Activated CD8-positive, alpha-beta memory T cell treated with anti-CD3 and anti-CD28 coated beads, Interleukin-2, amount 50 U/mL, for 24 hours (primary cell): ENCODE results near the gene DPPA4.

Source experiments
- DNase-seq: peaks from one replicate; pipeline ENCODE4 v3.0.0-alpha.2; 2020; ENCODE audit errors: extremely low read depth

DPPA4 gene

DNA sequence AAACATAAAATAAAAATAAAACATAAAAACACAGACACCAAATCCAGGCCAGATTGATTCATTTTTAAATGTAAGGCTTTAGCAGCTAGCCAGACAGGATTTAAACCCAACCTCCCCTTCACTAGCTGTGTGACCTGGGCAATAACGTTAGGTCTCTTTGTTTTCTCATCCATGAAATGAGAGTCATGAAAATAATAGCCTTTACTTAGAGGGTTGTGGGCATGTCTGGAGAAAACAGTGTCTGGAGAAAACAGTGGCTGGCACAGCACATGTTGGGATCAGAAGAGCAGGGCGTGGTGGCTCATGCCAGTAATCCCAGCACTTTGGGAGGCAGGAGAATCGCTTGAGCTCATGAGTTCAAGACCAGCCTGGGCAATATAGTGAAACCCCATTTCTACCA is 1.9 kb upstream of the DPPA4 start:
- DNase-seq: no peak

DNA sequence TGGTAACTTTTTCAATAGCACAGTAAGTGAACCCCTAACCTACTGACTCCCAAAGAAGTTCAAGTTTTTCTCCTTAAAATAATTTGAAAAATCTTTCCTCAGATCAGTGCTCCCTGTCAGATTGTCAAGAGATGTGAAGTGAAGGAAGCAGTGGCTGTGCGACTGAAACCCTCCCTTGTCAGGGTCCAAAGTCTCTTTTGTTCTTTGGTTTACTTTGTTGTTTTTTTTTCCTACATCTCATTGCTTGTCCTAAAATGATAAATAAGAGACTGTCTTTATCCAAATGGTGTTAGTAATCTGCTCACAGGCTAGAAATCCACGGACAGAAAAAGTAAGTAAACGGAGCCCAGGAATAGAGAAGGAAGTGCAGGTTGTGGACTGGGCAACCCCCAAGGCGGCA is 976 bp upstream of the DPPA4 start:
- DNase-seq: no peak

DNA sequence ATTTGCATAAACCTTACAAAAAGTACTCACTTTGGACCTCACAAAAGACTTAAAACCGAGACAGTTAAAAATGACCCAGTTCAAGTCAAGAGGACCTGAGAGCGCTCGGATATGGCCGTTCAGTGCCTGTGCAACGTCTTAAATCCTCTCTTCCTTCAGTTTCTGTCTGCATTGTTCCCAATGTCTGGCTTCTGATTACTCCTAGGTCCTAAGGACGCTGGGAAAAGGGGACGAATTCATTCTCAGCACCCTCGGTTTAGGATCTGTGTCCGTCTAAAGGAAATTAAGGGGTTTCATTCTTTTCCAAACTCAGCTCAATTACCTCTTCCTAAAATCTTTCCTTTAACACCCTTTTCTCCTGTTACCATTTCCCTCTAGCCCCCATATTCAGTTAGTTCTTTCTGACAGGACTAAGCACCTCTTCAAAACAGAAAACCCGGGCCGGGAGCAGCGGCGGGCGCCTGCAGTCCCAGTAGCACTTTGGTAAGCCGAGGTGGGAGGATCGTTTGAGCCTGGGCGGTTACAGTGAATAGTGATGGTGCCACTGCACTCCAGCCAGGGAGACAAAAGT is 970 bp downstream of the DPPA4 start:
- DNase-seq: no peak

DNA sequence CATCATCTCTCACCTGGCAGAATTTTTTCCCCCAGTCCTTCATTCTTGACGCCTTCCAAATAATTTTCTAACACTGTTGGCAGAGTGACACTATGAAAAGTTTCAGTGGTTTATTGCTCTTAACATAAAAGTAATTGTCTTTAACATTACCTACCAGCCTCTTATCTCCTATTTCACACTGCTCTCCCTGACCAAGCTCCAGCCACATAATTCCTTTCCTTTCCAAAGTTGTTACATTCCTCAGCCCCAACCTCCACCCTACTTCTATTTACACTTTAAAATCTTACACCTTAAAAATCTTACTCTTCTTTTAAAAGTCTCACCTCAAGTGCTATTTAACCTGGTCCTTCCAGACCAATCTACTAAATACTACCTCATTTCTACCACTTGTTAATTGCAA is 2.8 kb downstream of the DPPA4 start:
- DNase-seq: no peak

DNA sequence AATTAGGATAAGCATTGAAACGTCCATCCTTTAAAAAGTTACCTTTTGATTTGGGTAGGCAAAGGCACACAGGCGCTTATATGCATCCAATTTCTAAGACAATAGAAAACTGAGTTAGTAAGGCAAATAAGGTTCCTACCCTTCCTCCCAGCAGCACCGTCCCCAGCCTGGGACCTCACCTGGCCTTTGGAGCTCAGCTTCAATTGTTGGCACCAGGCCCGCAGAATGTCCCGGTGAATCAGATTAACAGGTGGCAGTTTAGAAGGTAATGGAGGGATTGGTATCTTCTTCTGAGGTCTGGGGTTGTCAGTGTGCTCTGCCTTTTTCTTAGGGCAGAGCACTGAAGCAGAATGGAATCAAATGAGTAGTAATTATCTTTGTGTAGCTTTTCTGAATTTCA is 5.7 kb downstream of the DPPA4 start:
- no peak for DNase-seq

DNA sequence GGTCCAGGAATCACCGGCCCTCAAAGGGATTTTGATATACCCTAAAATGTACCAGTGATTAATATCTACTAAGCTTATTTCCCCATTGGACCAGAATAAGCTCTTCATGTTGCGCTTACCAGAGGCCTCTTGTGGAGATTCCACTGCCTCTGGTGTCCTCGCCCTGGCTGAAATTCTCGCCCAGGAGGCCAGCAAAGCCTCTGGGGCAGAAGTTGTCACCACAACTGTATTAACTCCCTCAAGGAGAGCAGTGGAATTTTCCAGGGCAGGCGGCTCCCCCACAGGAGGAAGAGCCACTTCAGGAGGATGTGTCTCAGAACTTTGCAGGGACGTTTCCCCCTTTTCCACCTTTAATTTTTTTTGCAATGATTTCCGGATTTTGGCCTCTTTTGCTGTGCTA is 6.9 kb downstream of the DPPA4 start:
- no peak for DNase-seq

DNA sequence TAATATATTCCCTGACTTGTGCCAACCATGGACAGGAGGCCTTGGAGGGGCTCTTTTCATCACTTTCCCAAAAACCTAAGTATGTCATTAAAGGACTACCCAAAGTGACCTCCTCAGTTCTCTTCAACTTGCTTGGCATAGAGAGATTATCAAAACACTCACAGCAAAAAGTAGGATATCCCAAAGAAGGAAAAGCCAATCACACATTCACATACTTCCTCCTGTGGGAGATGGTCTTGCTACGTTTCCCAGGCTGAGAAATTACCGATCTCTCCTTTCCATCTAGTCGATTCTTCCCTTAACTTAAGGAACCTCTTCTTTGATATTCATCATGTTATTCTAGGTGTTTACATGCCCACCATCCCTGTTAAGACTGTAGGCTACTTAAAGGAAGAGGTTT is 9.1 kb downstream of the DPPA4 start:
- DNase-seq: no peak

DNA sequence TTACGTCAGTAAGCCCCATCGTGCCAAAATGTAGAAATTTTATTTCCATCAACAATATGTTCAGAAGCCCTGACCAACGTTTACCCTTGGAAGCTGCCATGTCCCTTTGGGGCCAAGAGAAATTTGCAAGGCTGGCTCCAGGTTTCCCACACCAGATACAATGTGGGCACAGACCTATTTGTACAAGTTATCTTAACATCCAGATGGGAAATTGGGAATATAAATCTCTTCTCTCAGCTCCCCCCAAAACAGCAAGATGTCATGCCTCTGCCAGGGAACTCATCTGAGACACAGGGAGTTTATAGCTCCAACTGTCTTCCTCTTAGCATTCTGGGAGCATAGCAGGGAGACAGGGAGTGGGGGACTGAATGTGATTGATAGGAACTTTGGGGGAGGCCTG is 11.7 kb downstream of the DPPA4 start:
- DNase-seq: no peak

DNA sequence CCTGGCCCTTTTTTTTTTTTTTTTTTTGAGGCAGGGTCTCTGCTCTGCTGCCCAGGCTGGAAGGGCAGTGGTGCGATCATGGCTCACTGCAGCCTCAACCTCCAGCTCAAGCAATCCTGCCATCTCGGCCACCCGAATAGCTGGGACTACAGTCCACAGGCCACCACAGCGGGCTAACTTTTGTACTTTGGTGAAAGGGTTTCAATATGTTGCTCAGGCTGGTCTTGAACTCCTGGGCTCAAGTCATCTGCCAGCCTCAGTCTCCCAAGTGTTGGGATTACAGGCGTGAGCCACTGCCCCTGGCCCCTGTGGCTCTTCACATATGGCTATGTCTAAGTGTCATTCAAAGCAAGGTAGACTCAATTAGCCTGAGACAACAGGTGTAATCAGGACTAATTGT is 12.2 kb downstream of the DPPA4 start:
- no peak for DNase-seq

DNA sequence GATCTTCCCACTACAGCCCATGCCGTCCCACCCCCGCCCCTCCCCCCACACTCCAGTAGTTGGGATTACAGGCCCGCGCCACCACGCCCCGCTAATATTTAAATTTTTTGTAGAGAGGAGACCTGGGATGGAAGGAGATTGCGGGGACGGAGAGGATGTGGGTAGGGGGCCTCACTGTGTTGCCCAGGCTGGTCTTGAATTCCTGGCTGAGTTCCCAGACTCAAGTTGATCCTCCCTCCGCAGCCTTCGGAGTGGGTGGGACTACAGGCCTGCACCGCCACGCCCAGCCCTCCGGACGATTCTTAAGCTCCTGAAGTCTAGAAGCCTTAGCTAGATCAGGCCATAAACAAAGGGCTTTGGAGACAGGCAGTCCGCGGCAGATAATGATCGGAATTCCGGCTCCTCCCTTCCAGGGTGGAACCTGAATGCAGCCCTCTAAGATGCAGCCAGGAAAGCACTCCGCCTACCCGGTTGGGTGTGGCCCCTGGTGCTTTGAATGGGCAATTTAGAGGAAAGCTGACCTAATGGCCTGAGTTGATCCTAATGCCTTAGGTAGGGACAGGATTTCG is 21.1 kb downstream of the DPPA4 start, which contains the start of gene DPPA2:
Gene DPPA2, minus strand, starts transcription at position 356 of the 569 bp plus-strand sequence. CDS start 1,975 bp downstream, outside the sequence.
- DNase-seq: no peak

DNA sequence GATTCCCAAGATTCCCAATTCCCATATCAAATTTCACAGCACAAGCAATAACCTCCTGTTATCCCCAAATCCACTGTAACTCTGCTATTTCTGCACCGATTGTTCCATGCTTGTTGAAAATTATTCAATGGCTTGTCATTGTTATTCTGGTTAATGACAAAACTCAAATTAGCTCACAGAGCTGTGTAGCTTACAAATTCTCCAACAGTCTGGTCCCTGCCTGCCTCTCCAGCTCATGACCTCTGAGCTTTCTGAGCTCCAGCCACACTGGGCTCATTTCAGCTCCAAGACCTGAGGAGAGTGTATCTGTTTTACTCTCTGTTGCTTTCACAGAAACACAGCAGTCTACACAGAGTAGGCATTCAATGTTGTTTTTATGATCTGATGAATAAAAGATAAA is 24.3 kb downstream of the DPPA4 start:
- DNase-seq: no peak

DNA sequence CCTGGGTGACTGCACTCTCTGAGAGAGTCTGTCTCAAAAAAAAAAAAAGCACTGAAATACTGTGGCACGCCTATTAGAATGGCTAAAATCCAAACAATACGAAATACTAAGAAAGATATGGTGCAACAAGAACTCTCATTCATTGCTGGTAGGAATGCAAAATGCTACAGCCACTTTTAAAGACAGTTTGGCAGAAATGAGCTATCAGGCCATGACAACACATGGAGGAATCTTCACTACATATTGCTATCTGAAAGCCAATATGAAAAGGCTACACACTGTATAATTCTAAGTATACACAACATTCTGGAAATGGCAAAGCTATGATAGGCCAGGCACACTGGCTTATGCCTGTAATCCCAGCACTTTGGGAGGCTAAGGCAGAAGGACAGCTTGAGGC is 39.9 kb downstream of the DPPA4 start:
- DNase-seq: no peak

DNA sequence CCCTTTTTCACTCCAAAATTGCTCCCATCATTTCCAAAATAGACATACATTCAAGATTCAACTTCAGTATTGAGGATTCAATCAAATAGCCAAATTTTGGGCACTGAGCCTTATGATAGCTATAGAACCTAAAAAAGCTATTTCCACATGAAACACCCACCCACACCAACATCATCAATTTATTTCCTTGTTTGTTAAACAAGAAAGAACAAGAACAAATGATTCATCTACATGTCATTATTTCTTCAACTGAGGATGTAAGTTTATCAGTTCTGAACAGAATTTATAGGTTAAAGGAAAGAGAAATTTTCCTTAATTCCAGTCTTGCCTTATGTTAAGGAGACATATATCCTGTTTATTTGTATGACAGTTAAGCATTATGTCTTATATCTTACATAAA is 53.3 kb downstream of the DPPA4 start:
- DNase-seq: no peak

DNA sequence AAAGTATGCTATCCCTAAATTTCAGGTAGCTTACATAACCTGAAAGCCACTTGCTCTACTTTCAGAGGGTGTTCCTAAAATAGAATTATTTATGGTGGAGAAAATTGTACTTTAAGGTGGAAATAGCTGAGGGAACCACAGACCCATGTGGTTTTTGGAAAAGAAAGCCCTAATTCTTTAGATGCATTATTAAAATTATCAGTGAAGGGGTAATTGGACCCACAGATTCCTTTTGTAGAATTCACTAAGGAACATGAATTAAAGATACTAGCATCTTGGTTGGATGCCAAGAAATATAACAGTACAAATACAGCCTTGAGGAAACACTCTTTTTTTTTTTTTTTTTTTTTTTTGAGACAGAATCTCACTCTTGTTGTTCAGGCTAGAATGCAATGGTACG is 58.8 kb downstream of the DPPA4 start:
- DNase-seq: no peak

DNA sequence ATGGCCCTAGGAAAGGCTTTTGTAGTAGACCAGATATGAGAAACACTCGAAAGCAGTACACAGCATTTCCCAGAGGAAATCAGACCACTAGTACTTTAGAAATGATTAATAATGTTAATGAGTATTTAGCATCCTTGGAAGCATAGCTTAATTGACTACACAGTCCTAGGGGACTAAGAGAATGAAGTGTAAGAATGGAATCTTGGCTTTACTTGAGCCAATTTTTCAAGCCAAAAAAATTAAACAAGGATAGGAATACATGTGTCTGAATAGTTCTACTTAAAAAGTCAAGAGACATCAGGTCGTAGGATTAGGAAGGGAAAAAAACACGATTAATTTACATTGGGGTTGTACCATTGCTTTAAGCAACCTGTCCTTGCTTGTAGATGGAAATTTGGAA is 59.2 kb downstream of the DPPA4 start:
- DNase-seq: no peak
